Osteoblast (primary cell): Measurements from ENCODE around the gene TSEN2. TPM values are rescaled to one million over a fixed set of nuclear protein-coding genes. Genes with fewer than 3 reads are reported as not detected.

ENCODE experiments used
- DNase-seq: peaks from one replicate; pipeline ENCODE4 v3.0.0; 2011; ENCODE audit warnings: low spot score, mixed read lengths; ENCODE audit not compliant: insufficient read length; ENCODE audit errors: missing footprints
- H2AFZ ChIP-seq: 2 replicates; pipeline ENCODE4 v1.6.0; 2011; ENCODE audit warnings: mild to moderate bottlenecking, low read length
- H3K27ac ChIP-seq: 2 replicates; pipeline ENCODE4 v1.5.1; 2011; ENCODE audit warnings: mild to moderate bottlenecking, low read depth, low read length, moderate library complexity
- H3K27me3 ChIP-seq: 2 replicates; pipeline ENCODE4 v1.6.0; 2012; ENCODE audit warnings: mild to moderate bottlenecking, control low read depth, inconsistent platforms, low read length, moderate library complexity; ENCODE audit not compliant: insufficient read depth
- H3K36me3 ChIP-seq: 2 replicates; pipeline ENCODE4 v1.5.1; 2011; ENCODE audit warnings: mild to moderate bottlenecking, low read length, control low read depth, moderate library complexity; ENCODE audit not compliant: insufficient read depth
- H3K4me1 ChIP-seq: 2 replicates; pipeline ENCODE4 v1.5.1; 2011; ENCODE audit warnings: mild to moderate bottlenecking, low read length, control low read depth, moderate library complexity; ENCODE audit not compliant: insufficient read depth
- H3K4me2 ChIP-seq: 2 replicates; pipeline ENCODE4 v1.6.0; 2011; ENCODE audit warnings: mild to moderate bottlenecking, low read length; ENCODE audit not compliant: insufficient read depth
- H3K4me3 ChIP-seq: fragments of 200-600 bp; sonication (generic); 3 replicates; pipeline ENCODE4 v1.5.1; 2012; ENCODE audit warnings: mild to moderate bottlenecking, low read length, inconsistent platforms; ENCODE audit not compliant: insufficient read depth
- H3K79me2 ChIP-seq: 2 replicates; pipeline ENCODE4 v1.6.0; 2012; ENCODE audit warnings: mild to moderate bottlenecking, low read length, control low read depth, inconsistent platforms; ENCODE audit not compliant: insufficient read depth
- H3K9me3 ChIP-seq: 2 replicates; pipeline ENCODE4 v1.5.1; 2011; ENCODE audit warnings: low read depth, low read length, control low read depth
- H4K20me1 ChIP-seq: 2 replicates; pipeline ENCODE4 v1.6.0; 2012; ENCODE audit warnings: mild to moderate bottlenecking, low read length, control low read depth; ENCODE audit not compliant: insufficient read depth
- CTCF ChIP-seq: IDR thresholded peaks from 2 replicates; pipeline ENCODE4 v1.5.1; 2011; ENCODE audit warnings: mild to moderate bottlenecking, low read depth, low read length, moderate library complexity; ENCODE audit errors: extremely low read depth
- total RNA-seq: library from RNA; depleted of rRNA; stranded (reverse); fragments of >200 nt; gene quantifications from 2 replicates; pipeline ENCODE4 v1.2.3, GENCODE V29; 2012

Gene TSEN2
- total RNA-seq, 1 donor, result 13.0 TPM

DNA sequence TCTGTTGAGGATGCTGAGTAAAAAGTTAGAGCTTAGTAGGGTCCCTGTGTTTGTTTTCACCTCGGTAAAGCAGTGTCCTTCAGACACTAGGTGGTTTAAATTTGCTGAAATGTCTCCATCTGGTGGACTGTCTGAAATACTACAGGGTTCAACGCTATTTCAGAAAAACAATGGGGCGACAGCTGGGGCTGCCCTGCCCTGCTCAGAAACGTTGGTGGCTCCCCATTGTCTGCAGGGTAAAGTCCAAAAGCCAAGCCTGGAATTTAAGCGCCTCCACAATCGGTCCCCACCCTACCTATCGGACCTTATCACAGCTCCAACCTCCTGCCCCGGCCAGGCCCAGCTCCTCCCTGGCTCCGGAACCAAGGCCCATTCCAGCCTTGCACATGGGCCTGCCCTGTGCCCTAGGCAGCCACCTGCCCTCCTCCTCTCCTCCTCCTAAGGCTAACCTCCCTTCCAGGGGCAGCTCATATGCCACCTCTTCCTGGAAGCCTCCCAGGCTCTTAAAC, 4.3 kb upstream of the TSEN2 start:
- DNase-seq, result peak; percentile 86
- Histone ChIP-seq H3K4me1 (peaks cover 22% of the 10 kb centered on the region), H3K36me3 (no peaks in the 10 kb centered on the region), H3K9me3 (no peaks in the 10 kb centered on the region), H3K27ac (no peak overlapping the region), H3K4me2 (no peak overlapping the region), H4K20me1 (no peaks in the 10 kb centered on the region), H3K27me3 (no peaks in the 10 kb centered on the region), H3K4me3 (no peak overlapping the region), H3K79me2 (peaks cover 4% of the 10 kb centered on the region), H2AFZ (peak overlapping the region; percentile 52)
- peak; percentile 70 for TF ChIP-seq CTCF

DNA sequence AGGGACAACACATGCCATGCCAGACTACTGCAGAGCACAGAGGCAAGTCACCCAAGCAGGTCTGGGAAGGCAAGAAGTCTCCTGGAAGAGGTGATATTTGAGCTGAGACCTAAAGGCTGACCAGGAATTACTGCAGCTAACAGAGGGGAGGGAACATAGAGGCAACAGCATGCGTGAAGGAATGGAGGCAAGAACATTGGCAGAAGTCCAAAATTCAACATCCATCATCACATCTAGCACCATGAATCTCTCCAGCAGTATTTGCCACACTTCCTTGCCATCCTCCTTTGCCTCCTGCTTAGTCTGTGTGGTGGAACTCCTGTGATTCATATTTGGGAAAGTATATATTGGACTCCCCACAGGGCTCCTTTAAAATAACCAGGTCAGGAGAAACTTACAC, 870 bp upstream of the TSEN2 start:
- DNase-seq, result no peak
- peak overlapping the region; percentile 84 for H3K4me3 ChIP-seq
- H3K36me3 ChIP-seq, result no peaks in the 10 kb centered on the region
- H3K27me3 ChIP-seq, result no peaks in the 10 kb centered on the region
- peaks cover 14% of the 10 kb centered on the region for H3K4me1 ChIP-seq
- no peaks in the 10 kb centered on the region for H4K20me1 ChIP-seq
- H3K4me2 ChIP-seq, result peak overlapping the region; percentile 99
- peak overlapping the region; percentile 98 for H2AFZ ChIP-seq
- no peaks in the 10 kb centered on the region for H3K9me3 ChIP-seq
- H3K27ac ChIP-seq, result no peak overlapping the region
- TF ChIP-seq CTCF, result no peak
- H3K79me2 ChIP-seq, result peaks cover 25% of the 10 kb centered on the region

- Histone ChIP-seq H3K4me3 (peak overlapping the region; percentile 84), H3K27me3 (no peaks in the 10 kb centered on the region), H3K27ac (no peak overlapping the region), H3K9me3 (no peaks in the 10 kb centered on the region), H4K20me1 (no peaks in the 10 kb centered on the region), H3K79me2 (peaks cover 29% of the 10 kb centered on the region), H3K4me2 (peak overlapping the region; percentile 99), H3K36me3 (no peaks in the 10 kb centered on the region), H3K4me1 (peaks cover 14% of the 10 kb centered on the region), H2AFZ (peak overlapping the region; percentile 98)
- TF ChIP-seq CTCF, result no peak
- no peak for DNase-seq
Observed at GRCh38 chr3:12483872-12484197, 445 bp upstream of the TSEN2 start.

- Histone ChIP-seq H3K36me3 (no peaks in the 10 kb centered on the region), H3K9me3 (no peaks in the 10 kb centered on the region), H2AFZ (peak overlapping the region; percentile 96), H4K20me1 (no peaks in the 10 kb centered on the region), H3K79me2 (peaks cover 30% of the 10 kb centered on the region), H3K4me3 (peak overlapping the region; percentile 84), H3K4me2 (peak overlapping the region; percentile 99), H3K27ac (no peak overlapping the region), H3K27me3 (no peaks in the 10 kb centered on the region), H3K4me1 (peaks cover 18% of the 10 kb centered on the region)
- no peak for DNase-seq
- TF ChIP-seq CTCF, result no peak
Observed at GRCh38 chr3:12484983-12485327, 675 bp downstream of the TSEN2 start.
